Lung (tissue), 12 donors: Measurements from ENCODE around the gene GSPT1. TPM values are rescaled to one million over a fixed set of nuclear protein-coding genes. Genes with fewer than 3 reads are reported as not detected.

ENCODE experiments used
- ATAC-seq: fragments of 200-7000 bp; cut with Tn5 transposase; one replicate; pipeline ENCODE4 v1.9.1; 2020; ENCODE audit warnings: moderate number of reproducible peaks; ENCODE audit not compliant: insufficient read depth, low FRiP score
- DNase-seq, 3 donors: peaks; one replicate each; pipeline ENCODE4 v3.0.0-alpha.2; 2013 to 2017
- H3K27ac ChIP-seq, 2 donors: one replicate each; pipeline ENCODE4 v1.5.1; 2013; ENCODE audit warnings: mild to moderate bottlenecking in 2 of 2, moderate library complexity in 2 of 2, control low read depth in 1 of 2, inconsistent platforms in 1 of 2, low read depth in 1 of 2, low read length in 1 of 2
- H3K27me3 ChIP-seq, 3 donors: one replicate each; pipeline ENCODE4 v1.5.1; 2013; ENCODE audit warnings: low read length in 2 of 3; ENCODE audit not compliant: control insufficient read depth in 3 of 3, insufficient read depth in 3 of 3
- H3K36me3 ChIP-seq, 4 donors: one replicate each; pipeline ENCODE4 v1.5.1; 2013; ENCODE audit warnings: low read length in 4 of 4, mild to moderate bottlenecking in 1 of 4, moderate library complexity in 1 of 4; ENCODE audit not compliant: control insufficient read depth in 4 of 4, insufficient read depth in 4 of 4
- H3K4me1 ChIP-seq, 5 donors: one replicate each; pipeline ENCODE4 v1.5.1; 2013; ENCODE audit warnings: low read length in 5 of 5, mild to moderate bottlenecking in 2 of 5, moderate library complexity in 1 of 5; ENCODE audit not compliant: control insufficient read depth in 5 of 5, insufficient read depth in 5 of 5
- H3K4me3 ChIP-seq: one replicate; pipeline ENCODE4 v1.5.1; 2013; ENCODE audit warnings: mild to moderate bottlenecking, control low read depth, moderate library complexity
- H3K9ac ChIP-seq, 2 donors: one replicate each; pipeline ENCODE4 v1.5.1; 2013; ENCODE audit warnings: low read length in 2 of 2, control low read depth in 1 of 2; ENCODE audit not compliant: insufficient read depth in 1 of 2
- H3K9me3 ChIP-seq, 4 donors: one replicate each; pipeline ENCODE4 v1.5.1; 2013; ENCODE audit warnings: low read length in 3 of 4, mild to moderate bottlenecking in 1 of 4, moderate library complexity in 1 of 4; ENCODE audit not compliant: control insufficient read depth in 4 of 4, insufficient read depth in 3 of 4
- WGBS, 2 donors: extraction: QIAGEN DNeasy Blood & Tissue Kit; methylation state at CpG; one replicate each; pipeline ENCODE4 v1.1.7; 2013; 5-methylcytosine and 5-hydroxymethylcytosine counted together
- polyA plus RNA-seq, 2 donors: library from polyadenylated mRNA; stranded (reverse); fragments of 200-250 nt; gene quantifications; one replicate each; pipeline ENCODE4 v1.2.1, GENCODE V29; 2013
- total RNA-seq, 2 donors: library from RNA; depleted of rRNA in 1 of 2; stranded (reverse); fragments of >200 nt in 1 of 2; gene quantifications; one replicate each; pipeline ENCODE4 v1.2.1, GENCODE V29; 2014 to 2021
- TF ChIP-seq, protein P1 (sequence below): IDR thresholded peaks from 2 replicates; pipeline ENCODE4 v1.5.1; 2012; ENCODE audit warnings: mild to moderate bottlenecking; ENCODE audit errors: control extremely low read depth, extremely low read depth
- donor health status: control.
- donor health status: control.
- donor health status: Bipolar disorder and iron deficiency.
- donor health status: healthy.
- donor health status: DM: yes; HTN: yes; CAD: no.

The GSPT1 gene
- total and polyA plus RNA-seq, 4 donors: 27.2 to 116 (median 83.6) TPM

- TF ChIP-seq, protein P1, sequence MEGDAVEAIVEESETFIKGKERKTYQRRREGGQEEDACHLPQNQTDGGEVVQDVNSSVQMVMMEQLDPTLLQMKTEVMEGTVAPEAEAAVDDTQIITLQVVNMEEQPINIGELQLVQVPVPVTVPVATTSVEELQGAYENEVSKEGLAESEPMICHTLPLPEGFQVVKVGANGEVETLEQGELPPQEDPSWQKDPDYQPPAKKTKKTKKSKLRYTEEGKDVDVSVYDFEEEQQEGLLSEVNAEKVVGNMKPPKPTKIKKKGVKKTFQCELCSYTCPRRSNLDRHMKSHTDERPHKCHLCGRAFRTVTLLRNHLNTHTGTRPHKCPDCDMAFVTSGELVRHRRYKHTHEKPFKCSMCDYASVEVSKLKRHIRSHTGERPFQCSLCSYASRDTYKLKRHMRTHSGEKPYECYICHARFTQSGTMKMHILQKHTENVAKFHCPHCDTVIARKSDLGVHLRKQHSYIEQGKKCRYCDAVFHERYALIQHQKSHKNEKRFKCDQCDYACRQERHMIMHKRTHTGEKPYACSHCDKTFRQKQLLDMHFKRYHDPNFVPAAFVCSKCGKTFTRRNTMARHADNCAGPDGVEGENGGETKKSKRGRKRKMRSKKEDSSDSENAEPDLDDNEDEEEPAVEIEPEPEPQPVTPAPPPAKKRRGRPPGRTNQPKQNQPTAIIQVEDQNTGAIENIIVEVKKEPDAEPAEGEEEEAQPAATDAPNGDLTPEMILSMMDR: no peak
- H3K4me3 ChIP-seq: no peak overlapping the region
- ATAC-seq: no peak
- H3K27ac ChIP-seq: no peak overlapping the region
- H3K9ac ChIP-seq: no peak overlapping the region
- H3K9me3 ChIP-seq: no peaks in the 10 kb centered on the region
- peaks cover 5 to 14% (median 11%) of the 10 kb centered on the region in 4 donors for H3K36me3 ChIP-seq
- 89 to 93% methylated on average over 8 of the region's 8 CpGs for WGBS, 2 donors
- H3K4me1 ChIP-seq: no peaks in the 10 kb centered on the region
- DNase-seq: no peak
- no peaks in the 10 kb centered on the region for H3K27me3 ChIP-seq
These were observed 46.2 kb downstream of the GSPT1 start for GRCh38 chr16:11869353-11870228.

DNA sequence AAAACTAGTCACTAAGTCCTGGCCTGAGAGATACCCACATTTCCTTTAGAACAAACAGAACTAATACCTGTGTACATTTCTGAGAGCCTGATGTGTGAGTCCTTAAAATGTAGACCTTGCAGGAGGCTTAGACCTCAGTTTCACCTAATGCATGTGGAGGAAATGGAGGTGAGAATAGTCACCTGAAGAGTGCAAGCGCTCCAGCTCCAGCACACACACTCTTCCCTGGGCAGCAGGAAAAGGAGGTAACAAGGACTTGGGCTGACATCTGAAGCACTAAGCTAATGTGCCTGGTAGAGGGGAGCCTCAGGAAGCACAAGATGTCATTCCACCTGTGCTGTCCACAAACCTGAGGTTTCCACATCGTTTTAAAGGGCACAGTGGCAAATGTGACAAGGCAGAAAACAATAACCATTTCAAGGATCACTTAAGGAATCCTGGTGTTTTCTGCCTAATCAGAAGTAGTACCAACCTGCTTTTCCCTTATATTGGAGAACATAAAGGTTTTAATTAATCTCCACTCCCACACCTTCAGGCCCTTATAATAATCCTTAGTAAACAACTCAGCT, 47.3 kb downstream of the GSPT1 start:
- TF ChIP-seq, protein P1: no peak
- Histone ChIP-seq H3K36me3 (peaks cover 5 to 13% (median 8%) of the 10 kb centered on the region in 4 donors), H3K4me3 (no peak overlapping the region), H3K9ac (no peak overlapping the region), H3K27ac (no peak overlapping the region), H3K4me1 (no peaks in the 10 kb centered on the region), H3K9me3 (no peaks in the 10 kb centered on the region), H3K27me3 (no peaks in the 10 kb centered on the region)
- 76 to 79% methylated on average over 2 of the region's 2 CpGs for WGBS, 2 donors
- ATAC-seq: no peak
- DNase-seq: no peak

GRCh38 chr16:11862489-11862888, 53.3 kb downstream of the GSPT1 start:
- ATAC-seq (no peak), DNase-seq (no peak)
- no peaks in the 10 kb centered on the region for H3K9me3 ChIP-seq
- TF ChIP-seq, protein P1: no peak
- no peaks in the 10 kb centered on the region for H3K27me3 ChIP-seq
- no peak overlapping the region for H3K9ac ChIP-seq
- no peak overlapping the region for H3K4me3 ChIP-seq
- H3K36me3 ChIP-seq: no peaks in the 10 kb centered on the region
- WGBS, 2 donors: 90 to 95% methylated on average over 2 of the region's 2 CpGs
- H3K27ac ChIP-seq: no peak overlapping the region
- no peaks in the 10 kb centered on the region for H3K4me1 ChIP-seq
